GM23248 (cell line): Measurements from ENCODE around the gene HCST. TPM values are rescaled to one million over a fixed set of nuclear protein-coding genes. Genes with fewer than 3 reads are reported as not detected.

Source experiments
- DNase-seq: peaks from one replicate; pipeline ENCODE4 v3.0.0-alpha.2; 2015
- H2AFZ ChIP-seq: fragments of 200-600 bp; sonication (generic); 2 replicates; pipeline ENCODE4 v1.6.1; 2016; ENCODE audit warnings: antibody characterized with exemption
- H3F3A ChIP-seq: fragments of 200-600 bp; sonication (generic); 2 replicates; pipeline ENCODE4 v1.6.1; 2016; ENCODE audit warnings: mild to moderate bottlenecking, antibody characterized with exemption, mixed run types; ENCODE audit not compliant: insufficient read depth
- H3K27ac ChIP-seq: fragments of 200-600 bp; sonication (generic); 2 replicates; pipeline ENCODE4 v1.5.1; 2016; ENCODE audit warnings: mild to moderate bottlenecking
- H3K27me3 ChIP-seq: fragments of 200-600 bp; sonication (generic); replicated peaks from 2 replicates; pipeline ENCODE4 v1.6.1; 2016; ENCODE audit warnings: mild to moderate bottlenecking; ENCODE audit not compliant: insufficient read depth
- H3K36me3 ChIP-seq: fragments of 200-600 bp; sonication (generic); 2 replicates; pipeline ENCODE4 v1.6.1; 2016; ENCODE audit warnings: low read depth, mild to moderate bottlenecking
- H3K4me1 ChIP-seq: fragments of 200-600 bp; sonication (generic); 2 replicates; pipeline ENCODE4 v1.6.1; 2016; ENCODE audit warnings: mild to moderate bottlenecking; ENCODE audit not compliant: insufficient read depth
- H3K4me2 ChIP-seq: fragments of 200-600 bp; sonication (generic); one replicate; pipeline ENCODE4 v1.6.1; 2016; ENCODE audit warnings: mild to moderate bottlenecking; ENCODE audit not compliant: unreplicated experiment
- H3K4me3 ChIP-seq: fragments of 200-600 bp; sonication (generic); 2 replicates; pipeline ENCODE4 v1.5.1; 2016; ENCODE audit warnings: mild to moderate bottlenecking
- H3K79me2 ChIP-seq: fragments of 200-600 bp; sonication (generic); 2 replicates; pipeline ENCODE4 v1.6.1; 2016; ENCODE audit warnings: mild to moderate bottlenecking; ENCODE audit not compliant: insufficient read depth
- H3K9ac ChIP-seq: fragments of 200-600 bp; sonication (generic); 2 replicates; pipeline ENCODE4 v1.6.1; 2016; ENCODE audit warnings: mild to moderate bottlenecking
- H3K9me2 ChIP-seq: fragments of 200-600 bp; sonication (generic); 2 replicates; pipeline ENCODE4 v1.6.1; 2016; ENCODE audit warnings: mixed run types, mild to moderate bottlenecking, moderate library complexity; ENCODE audit not compliant: insufficient read depth
- H3K9me3 ChIP-seq: fragments of 200-600 bp; sonication (generic); one replicate; pipeline ENCODE4 v1.6.1; 2017; ENCODE audit warnings: low read depth
- H4K20me1 ChIP-seq: fragments of 200-600 bp; sonication (generic); 2 replicates; pipeline ENCODE4 v1.6.0; 2016; ENCODE audit not compliant: insufficient read depth
- EZH2 ChIP-seq: fragments of 200-600 bp; sonication (generic); IDR thresholded peaks from 2 replicates; pipeline ENCODE4 v1.6.1; 2018; ENCODE audit warnings: antibody characterized with exemption, mild to moderate bottlenecking; ENCODE audit not compliant: insufficient read depth, poor library complexity, severe bottlenecking
- EZH2phosphoT487 ChIP-seq: fragments of 200-600 bp; sonication (generic); IDR thresholded peaks from 2 replicates; pipeline ENCODE4 v1.6.1; 2018; ENCODE audit warnings: antibody characterized with exemption, moderate library complexity, mild to moderate bottlenecking, low read depth; ENCODE audit not compliant: insufficient read depth
- WGBS, 2 experiments: methylation state at CpG; one replicate each; pipeline ENCODE4 v1.1.6; 2015 to 2017; ENCODE audit warnings: low lambda C conversion rate in 2 of 2, low coverage in 1 of 2; ENCODE audit errors: missing lambda C conversion rate in 2 of 2; 5-methylcytosine and 5-hydroxymethylcytosine counted together
- in situ Hi-C: fragments of 300-500 bp; cut with MboI; formaldehyde crosslinking; loops from 2 replicates; pipeline ENCODE4 v1.15.0; 2020
- polyA plus RNA-seq: library from polyadenylated mRNA; unstranded; fragments of >200 nt; fragmentation: Nextera tagmentation; extraction: Ambion mirVana; gene quantifications from 2 replicates; pipeline ENCODE4 v1.2.1, GENCODE V29; 2016
- total RNA-seq: library from RNA; depleted of rRNA; stranded (reverse); fragments of >200 nt; shearing (Covaris generic); gene quantifications from 2 replicates; pipeline ENCODE4 v1.2.3, GENCODE V29; 2014

The HCST gene
- total and polyA plus RNA-seq, 2 experiments from 2014 or later: 11.3 TPM; not detected in 1

GRCh38 chr19:35894342-35894741, 8.0 kb upstream of the HCST start:
- TF ChIP-seq EZH2phosphoT487 (no peak), EZH2 (no peak)
- Histone ChIP-seq H3K4me1 (no peaks in the 10 kb centered on the region), H3K4me2 (no peak overlapping the region), H3K9ac (no peak overlapping the region), H3K79me2 (peaks cover 28% of the 10 kb centered on the region), H3K36me3 (peaks cover 34% of the 10 kb centered on the region), H3K4me3 (no peak overlapping the region), H3F3A (0 out of 2 replicates have a peak, but pooled peaks cover 5% of the 10 kb centered on the region), H4K20me1 (no peaks in the 10 kb centered on the region), H3K27ac (no peak overlapping the region), H3K9me2 (no peaks in the 10 kb centered on the region), H2AFZ (no peak overlapping the region), H3K27me3 (no peaks in the 10 kb centered on the region), H3K9me3 (no peaks in the 10 kb centered on the region)
- in situ Hi-C loops: no loop called here
- 87 to 98% methylated on average over 2 of the region's 2 CpGs for WGBS, 2 experiments
- DNase-seq: no peak

GRCh38 chr19:35895911-35896642, 6.3 kb upstream of the HCST start:
- peaks cover 27% of the 10 kb centered on the region for H3K36me3 ChIP-seq
- H3K27ac ChIP-seq: no peak overlapping the region
- no peaks in the 10 kb centered on the region for H3K9me2 ChIP-seq
- peaks cover 28% of the 10 kb centered on the region for H3K79me2 ChIP-seq
- in situ Hi-C loops: no loop called here
- H2AFZ ChIP-seq: no peak overlapping the region
- no peaks in the 10 kb centered on the region for H3K9me3 ChIP-seq
- no peaks in the 10 kb centered on the region for H4K20me1 ChIP-seq
- no peak overlapping the region for H3K4me3 ChIP-seq
- H3K4me2 ChIP-seq: no peak overlapping the region
- 93% methylated on average over 18 to 21 of the region's 21 CpGs for WGBS, 2 experiments
- DNase-seq: no peak
- H3F3A ChIP-seq: peaks cover 8% of the 10 kb centered on the region; the same call in 1 of the 2 replicates
- H3K27me3 ChIP-seq: no peaks in the 10 kb centered on the region
- H3K9ac ChIP-seq: no peak overlapping the region
- peaks cover 3% of the 10 kb centered on the region for H3K4me1 ChIP-seq
- TF ChIP-seq EZH2phosphoT487 (no peak), EZH2 (no peak)

GRCh38 chr19:35896643-35897040, 5.7 kb upstream of the HCST start:
- 93 to 94% methylated on average over 13 of the region's 13 CpGs for WGBS, 2 experiments
- in situ Hi-C loops: no loop called here

GRCh38 chr19:35897706-35898451, 4.5 kb upstream of the HCST start:
- peaks cover 18% of the 10 kb centered on the region for H3F3A ChIP-seq
- TF ChIP-seq EZH2: no peak
- no peak for TF ChIP-seq EZH2phosphoT487
- H2AFZ ChIP-seq: peak overlapping the region; percentile 83
- no peaks in the 10 kb centered on the region for H3K27me3 ChIP-seq
- H3K27ac ChIP-seq: no peak overlapping the region
- peak overlapping the region; percentile 87 for H3K9ac ChIP-seq
- H3K9me2 ChIP-seq: no peaks in the 10 kb centered on the region
- WGBS, 2 experiments: 85 to 89% methylated on average over 13 of the region's 13 CpGs
- no peak for DNase-seq
- H3K9me3 ChIP-seq: no peaks in the 10 kb centered on the region
- H3K36me3 ChIP-seq: peaks cover 18% of the 10 kb centered on the region
- peaks cover 28% of the 10 kb centered on the region for H3K79me2 ChIP-seq
- in situ Hi-C loops: no loop called here
- H3K4me2 ChIP-seq: peak overlapping the region; percentile 93
- H4K20me1 ChIP-seq: no peaks in the 10 kb centered on the region
- peaks cover 18% of the 10 kb centered on the region for H3K4me1 ChIP-seq
- H3K4me3 ChIP-seq: peak overlapping the region; percentile 99

More at GRCh38 chr19:35896643-35897040, 5.7 kb upstream of the HCST start:
- Histone ChIP-seq H3F3A (peaks cover 14% of the 10 kb centered on the region), H3K9ac (no peak overlapping the region), H3K79me2 (peaks cover 28% of the 10 kb centered on the region), H3K4me3 (no peak overlapping the region), H4K20me1 (no peaks in the 10 kb centered on the region), H3K9me3 (no peaks in the 10 kb centered on the region), H3K9me2 (no peaks in the 10 kb centered on the region), H2AFZ (no peak overlapping the region), H3K4me1 (peaks cover 8% of the 10 kb centered on the region), H3K4me2 (no peak overlapping the region), H3K27ac (no peak overlapping the region), H3K36me3 (peaks cover 23% of the 10 kb centered on the region), H3K27me3 (no peaks in the 10 kb centered on the region)
- no peak for DNase-seq
- TF ChIP-seq EZH2: no peak
- no peak for TF ChIP-seq EZH2phosphoT487
